Fibroblast of pulmonary artery (primary cell): ENCODE data around the gene VSNL1.

Experiments used
- DNase-seq: peaks from one replicate; pipeline ENCODE4 v3.0.0-alpha.2; 2010; ENCODE audit warnings: low read depth
- H3K4me3 ChIP-seq: replicated peaks from 2 replicates; pipeline ENCODE4 v1.5.1; 2011; ENCODE audit warnings: low read depth, mild to moderate bottlenecking, control low read depth, low read length, moderate library complexity
- CTCF ChIP-seq: IDR thresholded peaks from 2 replicates; pipeline ENCODE4 v1.5.1; 2011; ENCODE audit warnings: mild to moderate bottlenecking, control low read depth, low read length, inconsistent platforms; ENCODE audit errors: missing control alignments

Gene VSNL1

GRCh38 chr2:17533546-17533945, 7.0 kb upstream of the VSNL1 start:
- no peak overlapping the region for H3K4me3 ChIP-seq
- DNase-seq: no peak
- no peak for TF ChIP-seq CTCF

- H3K4me3 ChIP-seq: no peak overlapping the region
- DNase-seq: no peak
- TF ChIP-seq CTCF: no peak
These were observed 4.1 kb upstream of the VSNL1 start for GRCh38 chr2:17536416-17536815.

- DNase-seq: peak; percentile 35
- TF ChIP-seq CTCF: no peak
- peak overlapping the region; percentile 56 for H3K4me3 ChIP-seq
These were observed 2.3 kb upstream of the VSNL1 start for GRCh38 chr2:17538022-17538843.

- no peak for TF ChIP-seq CTCF
- H3K4me3 ChIP-seq: peak overlapping the region; percentile 56
These were observed 1.5 kb upstream of the VSNL1 start for GRCh38 chr2:17538844-17539554.

GRCh38 chr2:17539611-17540092, 844 bp upstream of the VSNL1 start:
- H3K4me3 ChIP-seq: peak overlapping the region; percentile 56
- peak; percentile 18 for DNase-seq
- TF ChIP-seq CTCF: no peak

More at GRCh38 chr2:17538844-17539554, 1.5 kb upstream of the VSNL1 start:
- peak; percentile 52 for DNase-seq

GRCh38 chr2:17540813-17541530, 476 bp downstream of the VSNL1 start:
- H3K4me3 ChIP-seq: peak overlapping the region; percentile 52
- DNase-seq: no peak
- no peak for TF ChIP-seq CTCF
